GM12891 (cell line): Measurements from ENCODE around the gene GPC6.

Experiments
- PAX5 ChIP-seq: IDR thresholded peaks from 2 replicates; pipeline ENCODE4 v1.6.1; 2011; ENCODE audit warnings: low read length, moderate library complexity, mild to moderate bottlenecking; ENCODE audit not compliant: insufficient read depth, severe bottlenecking
- POLR2A ChIP-seq: IDR thresholded peaks from 2 replicates; pipeline ENCODE4 v1.6.1; 2011; ENCODE audit warnings: low read depth, low read length, control low read depth
- POLR2AphosphoS5 ChIP-seq: IDR thresholded peaks from 2 replicates; pipeline ENCODE4 v1.6.1; 2011; ENCODE audit warnings: low read depth, low read length, control low read depth
- TAF1 ChIP-seq: IDR thresholded peaks from 2 replicates; pipeline ENCODE4 v1.6.1; 2011; ENCODE audit warnings: low read depth, low read length, control low read depth

GRCh38 chr13:94267581-94268366 lies 1041.2 kb downstream of the GPC6 start:
- no peak for TF ChIP-seq POLR2A
- TF ChIP-seq POLR2AphosphoS5, result no peak
- TF ChIP-seq PAX5, result no peak
- no peak for TF ChIP-seq TAF1
